GM12878 (cell line): ENCODE measurements around the gene SOX5. TPM values are rescaled to one million over a fixed set of nuclear protein-coding genes. Genes with fewer than 3 reads are reported as not detected.

ENCODE experiments used
- ATAC-seq: fragments of 200-7000 bp; cut with Tn5 transposase; 3 replicates; pipeline ENCODE4 v1.9.1; 2020; ENCODE audit warnings: mild to moderate bottlenecking, moderate library complexity
- BruUV-seq: library from RNA; stranded (reverse); fragments of 400-500 nt; replicated peaks from 2 replicates; lab custom pipeline; 2021; lab: Mats Ljungman, UMichigan
- CTCF ChIA-PET: fragments of 300-600 bp; sonication (Branson Sonifier 250); formaldehyde crosslinking; extraction: SDS; loops from one replicate; lab custom pipeline; 2021; ENCODE audit warnings: inconsistent platforms; lab: Yijun Ruan, JAX
- POLR2A ChIA-PET: fragments of 350-600 bp; formaldehyde crosslinking; extraction: SDS; loops from one replicate; lab custom pipeline; 2021; ENCODE audit warnings: inconsistent platforms; lab: Charles Lee
- RAD21 ChIA-PET: fragments of 300-600 bp; sonication (Branson Sonifier 250); formaldehyde crosslinking; loops from one replicate; lab custom pipeline; 2023; ENCODE audit warnings: antibody characterized with exemption; ENCODE audit not compliant: unreplicated experiment; lab: Charles Lee
- SMC1A ChIA-PET: fragments of 300-600 bp; sonication (Branson Sonifier 250); formaldehyde crosslinking; loops from one replicate; lab custom pipeline; 2023; ENCODE audit not compliant: unreplicated experiment, uncharacterized antibody; lab: Charles Lee
- DNase-seq: peaks from one replicate; pipeline ENCODE4 v3.0.0-alpha.2; 2011; ENCODE audit warnings: low read depth, low spot score
- FAIRE-seq: peaks from 3 replicates; lab custom pipeline; 2011; peaks lifted over from hg19 to GRCh38; lab: Jason Lieb, UNC
- H2AFZ ChIP-seq: 2 replicates; pipeline ENCODE4 v1.6.0; 2011; ENCODE audit warnings: low read depth, low read length, control low read depth; ENCODE audit not compliant: control insufficient read depth
- H3K27ac ChIP-seq: 2 replicates; pipeline ENCODE4 v1.5.1; 2011; ENCODE audit warnings: control low read depth; ENCODE audit not compliant: control insufficient read depth, insufficient read depth
- H3K27me3 ChIP-seq, 2 experiments: replicated peaks in 1 of 2; 2 replicates each; pipeline versions ENCODE4 v1.6.0 to v1.6.1; 2011; ENCODE audit warnings: low read length in 1 of 2; ENCODE audit not compliant: control insufficient read depth in 2 of 2, insufficient read depth in 2 of 2
- H3K36me3 ChIP-seq, 2 experiments: 2 replicates each; pipeline ENCODE4 v1.5.1; 2011; ENCODE audit warnings: low read length in 1 of 2; ENCODE audit not compliant: control insufficient read depth in 2 of 2, insufficient read depth in 2 of 2
- H3K4me1 ChIP-seq: 2 replicates; pipeline ENCODE4 v1.6.1; 2011; ENCODE audit warnings: mild to moderate bottlenecking, low read length, moderate library complexity, mixed read lengths; ENCODE audit not compliant: control insufficient read depth, insufficient read depth
- H3K4me2 ChIP-seq: 2 replicates; pipeline ENCODE4 v1.6.0; 2011; ENCODE audit warnings: control low read depth; ENCODE audit not compliant: control insufficient read depth, insufficient read depth
- H3K4me3 ChIP-seq: fragments of 200-600 bp; sonication (generic); 2 replicates; pipeline ENCODE4 v1.5.1; 2016
- H3K79me2 ChIP-seq: 2 replicates; pipeline ENCODE4 v1.6.0; 2011; ENCODE audit warnings: low read length; ENCODE audit not compliant: control insufficient read depth, insufficient read depth
- H3K9ac ChIP-seq: 2 replicates; pipeline ENCODE4 v1.8.0; 2011; ENCODE audit warnings: low read length, control low read depth, mixed read lengths; ENCODE audit not compliant: control insufficient read depth, insufficient read depth
- H3K9me3 ChIP-seq: replicated peaks from 3 replicates; pipeline ENCODE4 v1.5.1; 2011; ENCODE audit warnings: mild to moderate bottlenecking, low read length; ENCODE audit not compliant: control insufficient read depth, insufficient read depth
- H4K20me1 ChIP-seq: 2 replicates; pipeline ENCODE4 v1.6.0; 2011; ENCODE audit not compliant: control insufficient read depth, insufficient read depth
- BHLHE40 ChIP-seq, 2 experiments: fragments of 450-650 bp in 1 of 2; IDR thresholded peaks; 2 replicates each; pipeline ENCODE4 v1.6.1; 2011 to 2017; ENCODE audit warnings: low read depth in 2 of 2, borderline replicate concordance in 1 of 2, improper control_type of control experiment in 1 of 2, low read length in 1 of 2, mild to moderate bottlenecking in 1 of 2
- CBX3 ChIP-seq: fragments of 200-600 bp; sonication (generic); IDR thresholded peaks from 2 replicates; pipeline ENCODE4 v1.6.1; 2016; ENCODE audit warnings: low read depth, borderline replicate concordance
- CTCF ChIP-seq, 3 experiments: IDR thresholded peaks in 2 of 3; conservative IDR thresholded peaks in 1 of 3; 2 replicates each; pipeline ENCODE4 v1.5.1; 2011; ENCODE audit warnings: low read depth in 3 of 3, low read length in 3 of 3, mild to moderate bottlenecking in 3 of 3, control low read depth in 2 of 3, moderate library complexity in 2 of 3, inconsistent platforms in 1 of 3, mixed read lengths in 1 of 3; ENCODE audit not compliant: control insufficient read depth in 2 of 3, insufficient read depth in 1 of 3; ENCODE audit errors: extremely low read depth in 1 of 3
- E4F1 ChIP-seq: fragments of 450-650 bp; IDR thresholded peaks from 2 replicates; pipeline ENCODE4 v1.6.1; 2018; ENCODE audit warnings: borderline replicate concordance, mild to moderate bottlenecking; ENCODE audit not compliant: partially characterized antibody
- EP300 ChIP-seq, 2 experiments: fragments of 150-350 bp in 1 of 2; IDR thresholded peaks; 2 replicates each; pipeline ENCODE4 v1.6.1; 2011 to 2012; ENCODE audit warnings: low read depth in 2 of 2, low read length in 2 of 2, borderline replicate concordance in 1 of 2, improper control_type of control experiment in 1 of 2, inconsistent platforms in 1 of 2; ENCODE audit not compliant: control insufficient read depth in 1 of 2
- MXI1 ChIP-seq: fragments of 150-350 bp; IDR thresholded peaks from 2 replicates; pipeline ENCODE4 v1.6.1; 2011; ENCODE audit warnings: low read depth, mild to moderate bottlenecking, inconsistent platforms, low read length, improper control_type of control experiment
- NFYB ChIP-seq: IDR thresholded peaks from 2 replicates; pipeline ENCODE4 v1.6.1; 2011; ENCODE audit warnings: low read depth, mild to moderate bottlenecking, low read length, improper control_type of control experiment, moderate library complexity; ENCODE audit not compliant: insufficient read depth
- NRF1 ChIP-seq: conservative IDR thresholded peaks from 2 replicates; pipeline ENCODE4 v1.6.1; 2011; ENCODE audit warnings: mild to moderate bottlenecking, low read depth, low read length, improper control_type of control experiment
- RB1 ChIP-seq: fragments of 450-650 bp; formaldehyde crosslinking; IDR thresholded peaks from 2 replicates; pipeline ENCODE4 v1.6.1; 2017; ENCODE audit warnings: mild to moderate bottlenecking, borderline replicate concordance
- RELA ChIP-seq: fragments of 450-650 bp; IDR thresholded peaks from 2 replicates; pipeline ENCODE4 v1.8.0; 2014; ENCODE audit warnings: borderline replicate concordance; ENCODE audit not compliant: partially characterized antibody
- SIN3A ChIP-seq: IDR thresholded peaks from 2 replicates; pipeline ENCODE4 v1.6.1; 2012; ENCODE audit warnings: low read depth, low read length, improper control_type of control experiment
- SMARCA5 ChIP-seq: fragments of 450-650 bp; IDR thresholded peaks from 2 replicates; pipeline ENCODE4 v1.6.1; 2017; ENCODE audit warnings: mild to moderate bottlenecking
- STAT1 ChIP-seq: fragments of 450-650 bp; conservative IDR thresholded peaks from 2 replicates; pipeline ENCODE4 v1.6.1; 2014; ENCODE audit warnings: antibody characterized with exemption, mild to moderate bottlenecking
- YY1 ChIP-seq: IDR thresholded peaks from 2 replicates; pipeline ENCODE4 v1.6.1; 2011; ENCODE audit warnings: low read depth, mild to moderate bottlenecking, low read length
- ZBTB4 ChIP-seq: fragments of 450-650 bp; formaldehyde crosslinking; IDR thresholded peaks from 2 replicates; pipeline ENCODE4 v1.4.0; 2022; ENCODE audit warnings: mild to moderate bottlenecking, moderate library complexity
- WGBS: methylation state at CpG from one replicate; pipeline ENCODE4 v1.1.6; 2016; ENCODE audit warnings: low lambda C conversion rate; ENCODE audit not compliant: insufficient replicate concordance, insufficient coverage; ENCODE audit errors: missing lambda C conversion rate; 5-methylcytosine and 5-hydroxymethylcytosine counted together
- in situ Hi-C: fragments of 300-500 bp; cut with MboI; formaldehyde crosslinking; loops from 9 replicates; pipeline ENCODE4 v1.14.3; 2018; ENCODE audit warnings: mixed read lengths
- intact Hi-C: fragments of 100-400 bp; cut with micrococcal nuclease; formaldehyde crosslinking; loops from one replicate; pipeline ENCODE4 v1.14.2; 2022; ENCODE audit not compliant: unreplicated experiment
- polyA plus RNA-seq, 11 experiments: library from polyadenylated mRNA; depleted of rRNA in 4 of 11; unstranded in 6 of 11; stranded (reverse) in 5 of 11; fragments of >200 nt; fragmentation: Nextera tagmentation in 4 of 11; fragmentation: Illumina TruSeq in 1 of 11; extraction: Ambion mirVana in 4 of 11; extraction: Trizol in 1 of 11; gene quantifications; 1 replicate in 1 of 11; 2 replicates in 10 of 11; pipeline versions ENCODE4 v1.2.1 to v1.2.3, GENCODE V29; 2011 to 2016; ENCODE audit warnings: inconsistent platforms in 2 of 11, missing spikeins in 2 of 11, low read depth in 1 of 11
- total RNA-seq, 4 experiments: library from RNA; depleted of rRNA in 3 of 4; stranded (reverse); fragments of >200 nt in 3 of 4; fragmentation: Illumina TruSeq in 1 of 4; extraction: Trizol in 1 of 4; gene quantifications; 2 replicates each; pipeline versions ENCODE4 v1.2.1 to v1.2.3, GENCODE V29; 2013 to 2021

SOX5 gene
- total and polyA plus RNA-seq, 10 of the 15 experiments (the other 5 are each of a cell fraction or from before 2014, with no cell fraction given), result 0.08 to 1.0 (median 0.24) TPM

GRCh38 chr12:23847857-23848256 lies 101.6 kb downstream of the SOX5 start:
- no peak for DNase-seq
- CTCF ChIA-PET, result no interaction called here
- no peak for ATAC-seq
- WGBS, result 91% methylated on average over 3 of the region's 3 CpGs
- intact Hi-C loops, result no loop called here
- RAD21 ChIA-PET, result no interaction called here
- H3K27me3 ChIP-seq, result no peaks in the 10 kb centered on the region
- POLR2A ChIA-PET, result no interaction called here
- SMC1A ChIA-PET, result interaction anchor here (0.8 kb wide), 1 partner anchor 14 kb away, joined by 3 read pairs; no protein-coding TSS in a partner anchor
- no peak overlapping the region for H3K9ac ChIP-seq
- H3K79me2 ChIP-seq, result no peaks in the 10 kb centered on the region
- H2AFZ ChIP-seq, result no peak overlapping the region
- no peaks in the 10 kb centered on the region for H3K36me3 ChIP-seq
- H3K9me3 ChIP-seq, result no peaks in the 10 kb centered on the region
- in situ Hi-C loops, result no loop called here
- no peak overlapping the region for H3K4me3 ChIP-seq
- no TSS peak for BruUV-seq
- no peak for FAIRE-seq
- H3K4me1 ChIP-seq, result no peaks in the 10 kb centered on the region
- TF ChIP-seq ZBTB4 (CRISPR knock-in tag) (no peak), SMARCA5 (no peak), SIN3A (no peak), YY1 (no peak), NRF1 (no peak), CTCF (IDR thresholded peaks at IDR 0.05 in 2 of 3, conservative IDR thresholded peaks at IDR 0.05 in 1 of 3; ENCODE audit: control insufficient read depth in 2 of 3, extremely low read depth in 1 of 3, insufficient read depth in 1 of 3, low read depth in 3 of 3, low read length in 3 of 3) (no peak), RB1 (no peak), STAT1 (no peak), CBX3 (no peak), NFYB (no peak), EP300 (IDR thresholded peaks at IDR 0.05; ENCODE audit: borderline replicate concordance in 1 of 2, control insufficient read depth in 1 of 2, low read depth in 2 of 2, low read length in 2 of 2) (no peak), E4F1 (no peak), RELA (no peak), MXI1 (no peak), BHLHE40 (IDR thresholded peaks at IDR 0.05; ENCODE audit: borderline replicate concordance in 1 of 2, low read depth in 2 of 2, low read length in 1 of 2) (no peak)
- no peak overlapping the region for H3K4me2 ChIP-seq
- no peak overlapping the region for H3K27ac ChIP-seq
- no peaks in the 10 kb centered on the region for H4K20me1 ChIP-seq
